A549 (cell line): ENCODE measurements around the gene ZNF341. TPM values are rescaled to one million over a fixed set of nuclear protein-coding genes. Genes with fewer than 3 reads are reported as not detected.
"Not testable (repeated sequence)": the region's sequence is repeated elsewhere in the genome, so short reads cannot be mapped to it uniquely, and the experiment has no call there.

ENCODE experiments used
- ATAC-seq, 2 experiments: fragments of 200-7000 bp in 1 of 2; fragments of >200 bp in 1 of 2; cut with Nextera tagmentation in 1 of 2; cut with Tn5 transposase in 1 of 2; 3 replicates each; pipeline versions ENCODE4 v1.8.0 to v1.9.1; 2018 to 2020; ENCODE audit warnings: mild to moderate bottlenecking in 1 of 2, moderate library complexity in 1 of 2
- CTCF ChIA-PET: fragments of 300-600 bp; sonication (Branson Sonifier 250); formaldehyde crosslinking; extraction: SDS; loops from one replicate; lab custom pipeline; 2021; ENCODE audit warnings: antibody characterized with exemption, inconsistent platforms; lab: Yijun Ruan, JAX
- POLR2A ChIA-PET: fragments of 350-600 bp; formaldehyde crosslinking; extraction: SDS; loops from one replicate; lab custom pipeline; 2021; ENCODE audit warnings: antibody characterized with exemption, inconsistent platforms; lab: Yijun Ruan, JAX
- DNase-seq, 2 experiments: peaks; one replicate each; pipeline versions ENCODE4 v3.0.0 to v3.0.0-alpha.2; 2011 to 2016; ENCODE audit warnings: low read depth in 1 of 2, low spot score in 1 of 2
- FAIRE-seq: peaks from 2 replicates; lab custom pipeline; 2011; peaks lifted over from hg19 to GRCh38; lab: Jason Lieb, UNC
- H3K27ac ChIP-seq, 2 experiments: fragments of >200 bp; sonication (Bioruptor Twin); formaldehyde crosslinking; 3 replicates each; pipeline ENCODE4 v1.5.1; 2016 to 2017
- H3K4me1 ChIP-seq: fragments of >200 bp; sonication (Bioruptor Twin); formaldehyde crosslinking; 3 replicates; pipeline ENCODE4 v1.6.1; 2016
- H3K4me2 ChIP-seq: fragments of >200 bp; sonication (Bioruptor Twin); formaldehyde crosslinking; 3 replicates; pipeline ENCODE4 v1.6.1; 2016
- H3K4me3 ChIP-seq: fragments of >200 bp; sonication (Bioruptor Twin); formaldehyde crosslinking; 3 replicates; pipeline ENCODE4 v1.5.1; 2016
- H3K9me3 ChIP-seq: fragments of >200 bp; sonication (Bioruptor Twin); formaldehyde crosslinking; 3 replicates; pipeline ENCODE4 v1.6.1; 2016
- CBX2 ChIP-seq: fragments of 200-600 bp; sonication (generic); IDR thresholded peaks from 2 replicates; pipeline ENCODE4 v1.6.1; 2016; ENCODE audit warnings: low read depth, mild to moderate bottlenecking, borderline replicate concordance
- CBX8 ChIP-seq: fragments of 200-600 bp; sonication (generic); IDR thresholded peaks from 2 replicates; pipeline ENCODE4 v1.6.1; 2016
- ESRRA ChIP-seq: fragments of 150-350 bp; IDR thresholded peaks from 2 replicates; pipeline ENCODE4 v1.6.1; 2014; ENCODE audit warnings: mild to moderate bottlenecking, low read length, borderline replicate concordance
- FOXS1 ChIP-seq: fragments of 250-450 bp; sonication (Bioruptor Pico); IDR thresholded peaks from 2 replicates; pipeline ENCODE4 v1.5.0; 2020; ENCODE audit warnings: mild to moderate bottlenecking, moderate library complexity
- GATA3 ChIP-seq: IDR thresholded peaks from 2 replicates; pipeline ENCODE4 v1.6.1; 2012; ENCODE audit warnings: borderline replicate concordance
- HDAC2 ChIP-seq: fragments of 200-600 bp; sonication (generic); IDR thresholded peaks from 2 replicates; pipeline ENCODE4 v1.6.1; 2016
- HOXB5 ChIP-seq: fragments of 250-450 bp; sonication (Bioruptor Pico); IDR thresholded peaks from 2 replicates; pipeline ENCODE4 v1.5.0; 2020; ENCODE audit warnings: mild to moderate bottlenecking, moderate library complexity
- JUN ChIP-seq, 2 experiments: fragments of >200 bp; sonication (Bioruptor Twin); formaldehyde crosslinking; IDR thresholded peaks; 2 replicates in 1 of 2; 3 replicates in 1 of 2; pipeline ENCODE4 v1.6.1; 2016 to 2017
- MAFK ChIP-seq: fragments of 450-650 bp; IDR thresholded peaks from 2 replicates; pipeline ENCODE4 v1.6.1; 2014; ENCODE audit not compliant: partially characterized antibody
- NFE2L2 ChIP-seq: fragments of 150-350 bp; conservative IDR thresholded peaks from 2 replicates; pipeline ENCODE4 v1.6.1; 2014; ENCODE audit warnings: low read length
- NR3C1 ChIP-seq: fragments of >200 bp; sonication (Bioruptor Twin); formaldehyde crosslinking; IDR thresholded peaks from 3 replicates; pipeline ENCODE4 v1.6.1; 2017
- PHF8 ChIP-seq: fragments of 200-600 bp; sonication (generic); IDR thresholded peaks from 2 replicates; pipeline ENCODE4 v1.6.1; 2016; ENCODE audit warnings: low read depth, mild to moderate bottlenecking, antibody characterized with exemption, moderate library complexity, borderline replicate concordance
- POLR2AphosphoS2 ChIP-seq: conservative IDR thresholded peaks from 2 replicates; pipeline ENCODE4 v1.6.1; 2012; ENCODE audit warnings: low read length, improper control_type of control experiment, inconsistent platforms
- RARB ChIP-seq: fragments of 250-450 bp; sonication (Bioruptor Pico); IDR thresholded peaks from 2 replicates; pipeline ENCODE4 v1.8.0; 2021; ENCODE audit warnings: mild to moderate bottlenecking, moderate library complexity
- SMC3 ChIP-seq: fragments of >200 bp; sonication (Bioruptor Twin); formaldehyde crosslinking; IDR thresholded peaks from 3 replicates; pipeline ENCODE4 v1.6.1; 2018; ENCODE audit warnings: inconsistent platforms
- ZC3H11A ChIP-seq: fragments of 450-650 bp; IDR thresholded peaks from 2 replicates; pipeline ENCODE4 v1.6.1; 2014; ENCODE audit warnings: antibody characterized with exemption, mild to moderate bottlenecking
- ZFP36 ChIP-seq: fragments of 450-650 bp; IDR thresholded peaks from 2 replicates; pipeline ENCODE4 v1.6.1; 2014; ENCODE audit warnings: borderline replicate concordance; ENCODE audit not compliant: partially characterized antibody
- ZNF302 ChIP-seq: fragments of 250-450 bp; sonication (Bioruptor Pico); IDR thresholded peaks from 2 replicates; pipeline ENCODE4 v1.9.0; 2021; ENCODE audit warnings: inconsistent platforms, mild to moderate bottlenecking, moderate library complexity
- ZSCAN20 ChIP-seq: fragments of 250-450 bp; sonication (Bioruptor Pico); IDR thresholded peaks from 2 replicates; pipeline ENCODE4 v1.8.0; 2022; ENCODE audit warnings: mild to moderate bottlenecking, moderate library complexity
- WGBS: methylation state at CpG from one replicate; pipeline ENCODE4 v1.1.6; 2017; ENCODE audit errors: missing lambda C conversion rate; 5-methylcytosine and 5-hydroxymethylcytosine counted together
- polyA plus RNA-seq, 4 experiments: library from polyadenylated mRNA; depleted of rRNA in 3 of 4; stranded (reverse); fragments of >200 nt; fragmentation: RNase III in 1 of 4; extraction: RNeasy Plus Mini Kit Qiagen cat#74134 plus additional on column Dnase treatment in 1 of 4; gene quantifications; 2 replicates in 3 of 4; 3 replicates in 1 of 4; pipeline ENCODE4 v1.2.3, GENCODE V29; 2011 to 2017
- TF ChIP-seq, protein P1 (sequence below): fragments of 450-650 bp; IDR thresholded peaks from 2 replicates; pipeline ENCODE4 v1.6.1; 2014; ENCODE audit warnings: antibody characterized with exemption
- TF ChIP-seq, protein P2 (sequence below): IDR thresholded peaks from 2 replicates; pipeline ENCODE4 v1.6.1; 2012; ENCODE audit warnings: low read depth, borderline replicate concordance

ZNF341 gene
- polyA plus RNA-seq, 2 of the 4 experiments (the other 2 are of a cell fraction): 2.1 to 4.1 TPM

DNA sequence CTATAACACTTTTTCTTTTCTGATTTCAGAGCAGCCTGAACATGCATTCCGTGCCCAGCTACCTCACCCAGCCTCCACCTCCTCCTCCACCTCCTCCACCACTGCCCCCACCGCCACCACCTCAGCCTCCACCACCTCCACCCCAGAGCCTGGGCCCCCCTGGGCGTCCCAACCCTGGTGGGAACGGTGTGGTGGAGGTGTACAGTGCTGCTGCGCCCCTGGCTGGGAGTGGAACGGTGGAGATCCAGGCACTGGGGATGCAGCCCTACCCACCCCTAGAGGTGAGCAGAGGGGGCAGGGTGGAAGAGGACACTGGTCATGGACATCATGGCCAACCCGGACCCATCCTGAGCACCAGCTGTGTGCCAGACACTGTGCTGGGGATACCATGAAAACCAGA, 21.3 kb downstream of the ZNF341 start:
- DNase-seq (no peak), ATAC-seq (no peak), FAIRE-seq (no peak)
- ChIA-PET CTCF (interaction anchor here (0.5 to 1.4 kb wide), 4 partner anchors 15 to 462 kb away, joined by 3 to 4 read pairs (median 4); partner anchors contain the start of gene ZNF341), POLR2A (no interaction called here)
- Histone ChIP-seq H3K9me3 (peaks cover 12% of the 10 kb centered on the region), H3K27ac (no peak overlapping the region), H3K4me2 (no peak overlapping the region), H3K4me3 (no peak overlapping the region), H3K4me1 (no peaks in the 10 kb centered on the region)
- 96% methylated on average over 2 of the region's 7 CpGs for WGBS
- TF ChIP-seq HDAC2 (no peak), FOXS1 (no peak), POLR2AphosphoS2 (no peak), CBX8 (no peak), CBX2 (no peak), ZFP36 (no peak), HOXB5 (CRISPR knock-in tag) (no peak)
- TF ChIP-seq, protein P1, sequence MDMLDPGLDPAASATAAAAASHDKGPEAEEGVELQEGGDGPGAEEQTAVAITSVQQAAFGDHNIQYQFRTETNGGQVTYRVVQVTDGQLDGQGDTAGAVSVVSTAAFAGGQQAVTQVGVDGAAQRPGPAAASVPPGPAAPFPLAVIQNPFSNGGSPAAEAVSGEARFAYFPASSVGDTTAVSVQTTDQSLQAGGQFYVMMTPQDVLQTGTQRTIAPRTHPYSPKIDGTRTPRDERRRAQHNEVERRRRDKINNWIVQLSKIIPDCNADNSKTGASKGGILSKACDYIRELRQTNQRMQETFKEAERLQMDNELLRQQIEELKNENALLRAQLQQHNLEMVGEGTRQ: no peak
- TF ChIP-seq, protein P2, sequence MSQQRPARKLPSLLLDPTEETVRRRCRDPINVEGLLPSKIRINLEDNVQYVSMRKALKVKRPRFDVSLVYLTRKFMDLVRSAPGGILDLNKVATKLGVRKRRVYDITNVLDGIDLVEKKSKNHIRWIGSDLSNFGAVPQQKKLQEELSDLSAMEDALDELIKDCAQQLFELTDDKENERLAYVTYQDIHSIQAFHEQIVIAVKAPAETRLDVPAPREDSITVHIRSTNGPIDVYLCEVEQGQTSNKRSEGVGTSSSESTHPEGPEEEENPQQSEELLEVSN: no peak

DNA sequence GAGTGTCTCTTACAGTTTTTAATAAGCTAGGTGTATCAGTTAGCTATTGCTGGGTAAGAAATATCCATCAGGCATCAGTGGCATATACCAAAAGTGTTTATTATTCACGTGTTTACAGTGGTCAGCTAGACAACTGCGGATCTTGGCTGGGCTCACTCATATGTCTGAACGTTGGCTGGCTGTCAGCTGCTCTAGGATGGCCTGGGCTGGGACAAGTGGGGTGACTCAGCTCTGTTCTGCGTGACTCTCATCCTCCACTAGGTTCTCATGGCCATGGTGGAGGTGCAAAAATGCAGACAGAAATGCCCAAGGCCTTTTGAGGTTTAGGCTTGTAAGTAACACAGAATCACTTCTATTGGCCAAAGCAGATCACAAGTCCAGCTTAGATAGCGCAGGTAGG, 22.0 kb downstream of the ZNF341 start:
- FAIRE-seq (no peak), ATAC-seq (no peak), DNase-seq (no peak)
- POLR2A ChIA-PET: no interaction called here
- H3K9me3 ChIP-seq: peaks cover 13% of the 10 kb centered on the region
- H3K4me2 ChIP-seq: no peak overlapping the region
- CTCF ChIA-PET: interaction anchor here (0.5 to 1.4 kb wide), 4 partner anchors 14 to 462 kb away, joined by 3 to 4 read pairs (median 4); partner anchors contain the start of gene ZNF341
- WGBS: 76% methylated on average over 5 of the region's 5 CpGs
- H3K27ac ChIP-seq: no peak overlapping the region
- H3K4me3 ChIP-seq: no peak overlapping the region
- no peaks in the 10 kb centered on the region for H3K4me1 ChIP-seq
- TF ChIP-seq PHF8 (no peak), SMC3 (no peak), ZC3H11A (no peak), ZNF302 (CRISPR knock-in tag) (no peak), ZSCAN20 (CRISPR knock-in tag) (no peak), NR3C1 (no peak), MAFK (no peak), GATA3 (no peak), JUN (IDR thresholded peaks at IDR 0.05) (no peak), HOXB5 (CRISPR knock-in tag) (no peak), RARB (CRISPR knock-in tag) (no peak), NFE2L2 (no peak), ESRRA (no peak)
- TF ChIP-seq, protein P1: no peak

- 91% methylated on average over 10 of the region's 10 CpGs for WGBS
- H3K4me2 ChIP-seq, DNase-seq, ATAC-seq, H3K4me3 ChIP-seq, FAIRE-seq, CTCF ChIA-PET, H3K27ac ChIP-seq, H3K4me1 ChIP-seq: not testable (repeated sequence)
- POLR2A ChIA-PET: interaction anchor here (0.7 kb wide), 1 partner anchor 56 kb away, joined by 5 read pairs; no protein-coding TSS in a partner anchor
- H3K9me3 ChIP-seq: peaks cover 13% of the 10 kb centered on the region
These were observed 24.2 kb downstream of the ZNF341 start for GRCh38 chr20:33755936-33756490.
